Stimulated activated CD8-positive, alpha-beta memory T cell treated with anti-CD3 and anti-CD28 coated beads, Interleukin-4, amount 100 ng/mL, for 4 hours (primary cell): ENCODE measurements around the gene WEE1.
"Not testable (repeated sequence)": the region's sequence is repeated elsewhere in the genome, so short reads cannot be mapped to it uniquely, and the experiment has no call there.

Experiments used
- DNase-seq, 2 donors: peaks; one replicate each; pipeline ENCODE4 v3.0.0-alpha.2; 2020; ENCODE audit warnings: low read depth in 2 of 2, low spot score in 1 of 2

The WEE1 gene

DNA sequence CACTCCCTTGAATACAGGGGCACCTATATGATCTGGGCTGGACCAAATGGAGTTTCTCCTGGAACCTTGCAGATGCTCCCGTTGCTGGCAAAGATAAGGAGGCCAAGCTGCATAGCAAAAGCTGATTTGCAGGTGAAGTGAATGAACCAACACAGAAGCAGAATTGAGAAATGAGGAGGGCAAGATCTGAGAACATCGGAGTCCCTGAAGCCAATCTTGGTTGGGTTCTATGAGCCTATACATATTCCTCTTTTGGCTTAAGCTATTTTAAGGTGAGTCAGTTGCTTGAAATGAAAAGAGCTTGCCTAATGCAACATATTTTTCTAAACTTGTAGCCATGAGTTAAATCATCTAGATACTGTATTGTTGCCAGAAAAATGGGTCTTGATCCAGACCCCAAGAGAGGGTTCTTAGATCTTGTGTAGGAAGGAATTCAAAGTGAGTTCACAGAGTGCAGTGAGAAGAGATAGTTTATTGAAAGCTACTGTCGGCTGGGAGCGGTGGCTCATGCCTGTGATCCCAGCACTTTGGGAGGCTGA, 23.5 kb downstream of the WEE1 start:
- DNase-seq: no peak

DNA sequence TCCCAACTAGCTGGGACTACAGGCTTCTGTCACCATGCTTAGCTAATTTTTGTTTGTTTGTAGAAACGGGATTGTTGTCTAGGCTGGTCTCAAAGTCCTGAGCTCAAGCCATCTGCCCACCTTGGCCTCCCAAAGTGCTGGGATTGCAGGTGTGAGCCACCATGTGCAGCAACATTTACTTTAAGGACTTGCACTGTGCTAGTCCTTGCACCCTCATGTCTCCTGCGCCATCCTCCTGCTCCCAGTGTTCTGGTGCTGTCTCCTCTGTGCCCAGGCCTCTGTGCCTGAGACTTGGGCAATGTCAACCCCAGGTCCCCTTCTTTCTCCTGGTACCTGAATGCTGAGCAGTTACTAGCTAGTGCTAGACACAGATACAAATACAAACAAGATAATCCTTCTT, 26.7 kb downstream of the WEE1 start:
- DNase-seq: no peak

DNA sequence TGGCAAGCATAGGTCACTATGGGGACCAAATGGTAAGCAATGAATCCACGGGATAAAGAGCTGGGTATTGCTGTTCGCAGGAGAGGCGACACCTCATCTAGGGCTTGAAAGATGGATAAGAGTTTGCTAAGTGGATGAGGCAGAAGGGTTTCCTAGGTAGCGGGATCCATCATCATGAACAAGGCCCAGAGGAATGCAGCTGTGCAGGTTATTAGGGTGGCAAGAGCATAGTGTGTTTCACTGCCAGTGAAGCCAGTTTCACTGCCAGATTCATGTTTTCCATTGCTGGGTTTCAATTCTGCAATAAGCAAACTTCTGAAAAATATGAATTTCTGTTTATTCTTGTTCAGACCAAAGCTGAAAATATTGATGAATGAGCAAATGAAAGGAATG, 27.2 kb downstream of the WEE1 start:
- no peak for DNase-seq

DNA sequence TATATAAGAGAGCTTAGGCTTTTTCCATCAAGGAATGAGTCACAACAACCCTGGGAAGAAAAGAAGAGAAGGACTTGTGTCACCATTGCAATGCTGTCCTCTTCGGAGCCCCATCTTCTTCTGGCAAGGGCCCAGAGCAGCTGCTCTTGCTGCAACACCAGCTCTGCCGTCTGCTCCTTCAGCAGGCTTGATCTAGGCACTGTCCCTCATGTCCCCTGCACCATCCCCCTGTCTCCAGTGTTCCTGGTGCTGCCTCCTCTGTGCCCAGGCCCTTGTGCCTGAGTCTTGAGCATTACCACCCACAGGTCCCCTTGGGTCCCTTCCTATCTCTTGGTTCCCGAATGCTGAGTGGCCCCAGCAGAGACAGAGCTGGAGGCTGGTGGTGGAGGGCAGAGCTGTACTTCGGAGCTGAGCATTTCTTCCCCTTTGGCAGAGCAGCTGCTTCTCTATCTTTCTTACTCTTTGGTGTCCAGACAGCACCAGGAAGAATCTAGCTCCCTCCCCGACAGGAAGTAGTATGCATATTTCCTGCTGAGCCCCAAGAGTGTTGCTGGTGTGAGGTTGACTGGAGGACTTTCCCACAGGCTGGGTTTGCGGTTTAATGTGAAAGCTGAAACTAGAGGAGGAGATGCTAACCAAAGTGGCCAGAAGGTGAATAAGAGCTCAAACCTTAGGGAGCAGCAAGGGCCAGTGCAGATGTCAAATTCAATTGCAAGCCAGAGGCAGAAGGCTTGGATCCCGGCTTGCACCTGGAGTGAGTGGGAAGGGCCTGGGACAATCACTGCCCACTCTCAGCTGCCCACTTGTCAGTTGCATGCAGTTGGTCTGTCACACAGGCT, 27.8 kb downstream of the WEE1 start:
- DNase-seq: peak in 1 of 2 donors; percentile 35

DNA sequence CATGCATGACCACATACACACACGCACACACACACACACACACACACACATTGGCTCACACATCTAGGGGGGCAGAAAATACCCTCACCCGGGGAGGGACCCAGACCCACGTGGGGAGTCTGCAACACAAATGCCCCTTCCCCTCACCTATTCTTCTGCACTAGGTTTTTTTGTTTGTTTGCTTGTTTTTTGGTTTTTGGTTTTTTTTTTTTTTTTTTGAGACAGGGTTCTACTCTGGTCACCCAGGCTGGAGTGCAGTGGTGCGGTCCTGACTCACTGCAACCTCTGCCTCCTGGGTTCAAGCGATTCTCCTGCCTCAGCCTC, 28.4 kb downstream of the WEE1 start:
- no peak for DNase-seq

DNA sequence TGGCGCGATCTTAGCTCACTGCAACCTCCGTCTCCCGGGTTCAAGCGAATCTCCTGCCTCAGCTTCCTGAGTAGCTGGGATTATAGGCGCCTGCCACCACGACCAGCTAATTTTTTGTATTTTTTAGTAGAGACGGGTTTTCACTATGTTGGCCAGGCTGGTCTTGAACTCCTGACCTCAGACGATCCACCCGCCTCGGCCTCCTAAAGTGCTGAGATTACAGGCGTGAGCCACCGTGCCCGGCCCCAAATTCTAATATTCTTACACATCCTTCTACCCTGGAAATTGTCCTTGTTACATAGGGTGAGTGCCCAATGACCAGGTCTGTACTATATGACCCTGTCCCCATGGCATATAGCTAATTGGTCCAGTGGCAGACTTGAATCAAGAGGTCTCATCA, 29.7 kb downstream of the WEE1 start:
- not testable (repeated sequence) for DNase-seq

DNA sequence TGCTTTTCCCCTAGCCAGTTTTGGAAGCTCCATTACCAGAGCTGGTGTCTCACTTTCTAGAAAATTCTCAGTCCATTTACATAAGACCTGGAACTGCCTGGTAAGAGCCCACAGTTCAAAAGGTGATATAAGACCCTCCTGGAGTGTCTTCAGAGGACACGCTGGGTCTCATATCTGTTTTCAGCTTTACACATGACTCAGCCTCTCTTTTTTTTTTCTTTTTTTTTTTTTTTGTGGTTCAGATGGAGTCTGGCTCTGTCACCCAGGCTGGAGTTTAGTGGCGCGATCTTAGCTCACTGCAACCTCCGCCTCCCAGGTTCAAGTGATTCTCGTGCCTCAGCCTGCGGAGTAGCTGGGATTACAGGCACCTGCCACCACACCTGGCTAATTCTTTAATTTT, 30.7 kb downstream of the WEE1 start:
- DNase-seq: no peak

DNA sequence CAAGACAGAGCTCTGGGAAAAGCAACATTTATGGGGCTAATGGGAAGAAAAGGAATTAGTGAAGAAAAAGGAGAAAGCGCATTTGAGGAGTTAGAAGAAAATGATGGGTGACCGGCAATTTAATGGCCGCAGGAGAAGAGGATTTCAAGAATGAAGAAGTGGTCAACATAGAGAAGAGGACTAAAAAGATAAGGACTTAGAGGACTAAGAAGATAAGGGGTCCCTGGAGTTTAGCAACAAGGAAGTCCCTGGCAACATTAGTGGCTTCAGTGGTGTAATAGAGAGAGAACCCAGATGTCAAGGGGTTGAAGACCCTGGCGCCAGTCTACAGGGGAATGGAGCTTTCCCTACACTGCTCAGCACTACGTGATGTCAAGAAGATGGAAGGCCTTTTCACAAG, 32.3 kb downstream of the WEE1 start:
- no peak for DNase-seq

DNA sequence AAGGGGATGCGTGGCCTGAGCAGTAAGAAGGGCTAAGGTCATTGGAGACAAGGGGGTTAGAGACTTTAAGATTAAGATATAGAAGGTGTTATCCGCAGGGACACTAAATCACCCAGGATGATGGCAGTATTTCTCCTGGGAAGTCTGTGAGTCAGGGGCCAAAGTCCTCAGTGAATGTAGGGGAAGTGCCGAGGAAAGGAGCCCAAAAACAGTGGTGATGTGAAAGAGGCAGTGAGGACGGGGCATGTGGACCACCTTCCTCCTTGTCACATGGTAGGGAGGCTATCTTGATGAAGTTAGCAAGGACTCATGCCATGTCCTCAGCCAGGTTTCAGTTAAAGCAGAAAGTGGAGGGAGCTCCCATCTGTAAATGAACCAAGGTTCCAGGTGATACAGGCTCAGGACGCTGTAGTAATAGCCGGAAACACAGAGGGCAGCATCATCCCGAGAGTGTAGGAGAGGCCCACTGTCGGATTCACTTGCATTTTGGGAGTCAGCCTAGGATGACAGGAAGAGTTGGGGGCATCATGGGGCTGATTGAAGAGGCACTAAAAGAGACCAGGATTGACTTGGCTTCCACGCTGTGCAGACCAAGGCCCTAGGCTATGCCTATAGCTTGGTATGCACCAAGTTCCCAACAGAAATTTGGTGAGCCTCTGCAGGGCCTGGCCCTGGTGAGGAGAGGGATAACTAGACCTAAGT, 33.5 kb downstream of the WEE1 start:
- DNase-seq: no peak

DNA sequence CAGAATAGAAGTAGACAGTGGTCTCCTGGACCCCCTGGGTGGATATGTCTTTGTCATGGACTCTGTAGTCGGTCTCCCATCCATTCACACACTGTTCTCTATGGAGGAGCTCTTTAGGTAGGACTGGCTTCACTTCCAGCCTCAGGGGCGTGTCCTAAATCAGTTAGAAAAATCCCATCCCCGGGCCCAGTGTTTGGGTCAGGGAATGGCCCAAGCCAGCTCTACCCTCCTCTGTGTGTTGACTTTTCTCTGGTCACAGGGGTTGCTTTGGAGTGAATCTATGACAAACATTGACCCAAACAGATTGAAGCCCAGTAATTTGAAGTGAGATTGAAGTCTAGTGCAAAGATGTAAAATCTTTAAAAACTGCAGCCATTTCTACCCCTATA, 34.0 kb downstream of the WEE1 start:
- DNase-seq: no peak

DNA sequence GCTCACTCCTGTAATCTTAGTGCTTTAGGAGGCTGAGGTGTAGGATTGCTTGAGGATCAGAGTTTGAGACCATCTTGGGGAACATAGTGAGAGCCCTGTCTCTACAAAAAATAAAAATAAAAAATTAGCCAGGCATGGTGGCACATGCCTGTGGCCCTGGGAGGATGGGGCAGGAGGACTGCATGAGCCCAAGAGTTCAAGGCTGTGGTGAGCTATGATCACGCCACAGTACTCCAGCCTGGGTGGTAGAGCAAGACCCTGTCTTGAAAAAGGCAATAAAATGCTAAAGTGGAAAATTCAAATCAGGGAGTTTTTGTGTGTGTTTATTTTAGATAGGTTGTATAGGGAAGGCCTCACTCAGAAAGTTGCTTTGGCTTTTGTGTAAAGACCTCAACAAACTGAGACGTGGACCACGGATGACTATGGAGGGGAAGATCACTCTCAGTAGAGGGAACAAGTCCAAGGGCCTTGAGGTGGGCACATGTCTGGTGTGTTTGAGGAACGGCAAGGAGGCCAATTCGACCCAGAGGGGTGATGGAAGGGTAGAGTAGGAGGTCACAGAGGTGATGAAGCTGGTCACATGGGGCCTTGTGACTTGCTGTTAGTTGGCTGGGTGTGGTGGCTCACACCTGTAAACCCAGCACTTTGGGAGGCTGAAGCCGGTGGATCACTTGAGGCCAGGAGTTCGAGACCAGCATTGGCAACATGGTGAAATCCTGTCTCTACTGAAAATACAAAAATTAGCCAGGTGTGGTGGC, 35.7 kb downstream of the WEE1 start:
- no peak for DNase-seq

DNA sequence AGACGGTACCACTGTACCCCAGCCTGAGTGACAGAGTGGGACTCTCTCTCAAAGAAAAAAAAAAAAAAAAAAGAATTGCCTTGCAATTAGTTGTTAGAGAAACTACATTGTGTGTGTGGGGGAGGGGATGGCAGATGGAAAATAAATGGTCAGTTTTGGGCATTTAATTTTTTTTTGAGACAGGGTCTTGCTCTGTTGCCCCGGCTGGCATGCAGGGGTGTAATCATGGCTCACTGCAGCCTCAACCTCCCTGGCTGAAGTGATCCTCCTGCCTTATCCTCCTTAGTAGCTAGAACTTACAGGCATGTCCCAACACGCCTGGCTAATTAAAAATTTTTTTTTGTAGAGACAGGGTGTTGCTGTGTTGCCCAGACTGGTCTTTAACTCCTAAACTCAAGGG, 36.4 kb downstream of the WEE1 start:
- DNase-seq: no peak

DNA sequence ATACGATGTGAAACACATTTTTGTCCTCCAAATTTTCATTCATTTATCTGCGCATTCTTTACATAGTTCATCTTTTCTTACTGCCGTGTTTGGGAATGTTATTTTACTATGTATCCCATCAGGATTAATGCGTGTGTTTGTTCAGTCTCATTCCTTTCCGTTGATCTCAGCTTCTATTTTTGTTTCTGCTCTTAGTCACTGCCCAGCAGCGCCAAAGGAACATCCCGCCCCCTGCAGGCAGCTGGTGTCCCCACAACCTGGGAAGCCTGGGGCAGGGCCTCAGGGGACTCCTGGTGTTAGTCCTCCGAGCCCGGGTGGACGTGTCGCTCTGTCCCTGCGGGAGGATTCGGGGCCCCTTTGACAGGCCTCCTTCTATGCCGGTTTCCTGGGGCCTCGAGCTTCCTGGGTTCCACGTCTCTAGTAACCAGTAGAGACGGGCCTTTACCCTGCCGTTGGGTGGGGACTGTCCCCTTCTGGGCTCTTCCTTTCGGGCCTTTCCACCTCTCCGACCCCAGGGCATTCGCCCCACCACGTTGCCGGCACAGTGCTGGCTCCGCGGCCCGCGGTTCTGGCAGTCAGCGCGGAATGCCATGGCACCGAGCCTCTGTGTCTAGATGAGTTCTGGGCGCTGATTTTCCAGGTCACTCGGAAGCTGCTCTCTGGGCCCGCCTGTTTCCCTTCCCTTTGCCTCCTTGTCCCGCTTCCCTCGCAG, 39.8 kb downstream of the WEE1 start:
- peak; percentile 73 to 74 for DNase-seq

DNA sequence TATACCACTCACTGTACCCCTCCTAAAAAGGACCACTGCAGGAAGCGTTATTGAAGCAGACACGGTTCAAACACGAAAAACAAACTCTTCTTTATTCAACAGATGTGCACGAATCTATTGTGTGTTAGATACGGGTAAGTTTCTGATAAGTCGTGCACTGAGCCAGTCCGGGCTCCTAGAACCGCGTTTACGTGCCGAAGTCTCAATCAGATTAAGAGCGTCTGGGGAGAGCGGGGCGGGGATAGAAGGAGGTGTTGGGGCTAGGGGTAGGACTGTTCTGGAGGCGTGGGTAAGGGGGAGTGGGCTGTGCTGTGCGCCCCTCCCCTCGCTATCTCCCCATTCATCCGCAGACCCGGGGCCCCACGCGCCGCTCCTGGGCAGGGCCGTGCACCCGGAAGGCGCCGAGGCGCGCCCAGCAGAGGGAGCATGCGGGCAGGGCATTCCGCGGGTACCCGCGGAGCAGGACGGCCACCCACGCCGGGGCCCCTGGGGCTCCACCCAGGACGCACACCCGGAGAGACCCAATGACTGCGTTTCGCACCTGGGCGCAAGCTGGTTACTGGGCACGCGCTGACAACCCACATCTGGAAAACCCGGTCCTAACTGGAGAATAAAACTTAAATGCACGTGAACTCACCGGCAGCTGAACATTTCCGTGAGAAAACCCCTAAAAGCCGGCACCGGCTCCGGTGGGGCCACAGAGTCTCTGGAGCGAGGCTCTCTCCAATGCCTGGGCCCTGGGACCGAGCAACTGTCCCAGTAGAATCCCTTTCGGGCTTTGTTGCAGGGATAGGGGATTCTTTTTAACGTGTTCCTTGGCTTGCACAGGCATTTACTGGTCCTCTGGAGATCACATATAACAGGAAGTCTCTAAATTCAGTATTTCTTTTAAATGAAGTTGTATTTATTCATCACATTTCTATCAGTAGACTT, 40.6 kb downstream of the WEE1 start:
- peak; percentile 76 to 84 for DNase-seq

DNA sequence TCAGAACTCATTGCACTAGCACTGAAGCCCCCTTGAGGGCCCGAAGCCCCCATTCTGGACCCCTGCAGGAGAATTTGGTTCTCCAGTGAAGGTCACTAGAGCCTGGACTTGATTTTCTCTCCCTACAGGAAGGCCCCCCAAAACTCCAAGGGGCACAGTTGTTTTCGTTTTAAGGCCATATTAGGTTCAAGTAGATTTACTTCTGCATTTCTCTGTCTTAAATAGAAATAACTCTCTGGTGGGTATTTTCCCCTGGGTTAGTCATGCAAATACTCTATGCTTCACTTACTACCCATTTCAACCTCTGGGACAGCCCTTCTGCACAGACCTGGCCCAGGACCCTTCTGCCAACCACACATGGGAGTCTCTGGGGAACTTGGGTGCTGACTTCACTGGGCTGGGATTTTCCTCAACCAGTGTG, 41.6 kb downstream of the WEE1 start:
- DNase-seq: no peak

DNA sequence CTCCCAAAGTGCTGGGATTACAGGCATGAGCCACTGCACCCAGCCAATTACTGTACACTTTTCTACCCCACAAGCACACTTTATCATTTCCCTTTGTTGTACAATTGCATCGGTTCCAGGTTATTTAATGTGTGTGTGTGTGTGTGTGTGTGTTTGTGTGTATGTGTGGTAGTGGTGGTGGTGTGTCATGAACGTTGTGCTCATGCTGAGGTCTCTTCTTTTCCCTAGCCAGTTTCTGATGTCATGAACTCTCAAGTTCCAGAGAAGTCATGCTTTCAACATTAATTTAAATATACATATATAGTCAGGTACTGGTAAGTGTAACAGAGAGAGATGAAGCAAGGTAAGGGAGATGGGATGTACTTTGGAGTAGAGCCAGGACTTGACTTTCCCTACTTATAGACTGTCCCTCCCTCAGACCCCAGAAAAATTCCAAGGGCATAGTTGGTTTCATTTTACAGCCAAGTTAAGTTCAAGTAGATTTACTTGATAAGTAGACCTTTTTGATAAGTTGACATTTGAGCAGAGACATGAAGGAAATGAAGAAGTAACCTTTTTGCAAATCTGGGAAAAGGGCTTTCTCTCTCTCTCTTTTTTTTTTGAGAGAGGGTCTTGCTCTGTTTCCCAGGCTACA, 42.7 kb downstream of the WEE1 start:
- no peak for DNase-seq

DNA sequence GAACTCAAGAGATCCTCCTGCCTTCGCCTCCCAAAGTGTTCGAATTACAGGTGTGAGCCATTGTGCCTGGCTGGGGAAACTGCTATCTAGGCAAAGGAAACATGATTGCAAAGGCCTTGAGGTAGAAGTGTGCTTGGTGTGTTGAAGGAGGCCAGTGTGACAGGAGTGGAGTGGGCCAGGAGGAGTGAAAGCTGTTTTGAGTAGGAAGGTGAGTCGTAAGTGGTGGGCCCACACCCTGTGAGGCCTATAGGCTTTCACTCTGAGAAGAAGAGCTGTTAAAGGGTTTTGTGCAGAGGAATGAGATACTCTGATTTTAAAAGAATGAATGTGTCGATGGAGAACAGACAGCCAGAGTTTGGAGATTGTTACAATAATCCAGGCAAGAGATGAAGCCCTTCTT, 43.4 kb downstream of the WEE1 start:
- DNase-seq: no peak

DNA sequence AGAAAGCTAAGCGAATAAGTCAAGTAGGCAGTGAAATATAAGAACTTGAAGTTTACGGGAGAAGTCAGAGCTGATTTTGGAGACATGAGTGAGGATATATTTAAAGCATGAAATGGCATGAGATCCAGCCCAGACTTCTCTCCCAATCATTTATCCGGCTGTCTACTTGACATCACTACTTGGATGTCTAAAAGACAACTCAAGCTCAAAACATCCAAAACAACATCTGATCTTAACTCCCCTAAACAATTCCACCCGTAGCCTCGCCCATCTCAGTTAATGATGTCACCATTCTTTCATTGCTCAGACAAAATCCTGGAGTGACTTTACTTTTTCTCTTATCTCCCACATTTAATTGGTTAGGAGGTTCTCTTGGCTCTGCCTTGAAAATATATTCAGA, 44.5 kb downstream of the WEE1 start:
- DNase-seq: no peak

DNA sequence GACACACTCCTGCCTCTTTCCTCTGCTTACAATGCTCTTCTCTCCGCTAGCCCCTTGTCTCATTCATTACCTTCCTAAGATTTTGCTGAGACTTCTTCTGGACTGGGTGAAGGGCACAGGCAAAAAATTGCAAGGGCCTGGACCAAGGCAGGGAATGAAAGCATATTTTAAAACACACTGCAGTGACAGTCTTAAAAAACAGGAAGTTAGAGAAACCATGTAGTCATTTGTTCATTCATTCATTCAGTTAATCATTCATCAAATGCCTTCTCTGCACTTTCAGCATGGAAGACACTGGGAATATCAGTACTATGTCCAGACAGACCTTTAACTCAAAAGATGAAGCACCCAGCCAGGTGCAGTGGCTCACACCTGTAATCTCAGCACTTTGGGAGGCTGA, 45.5 kb downstream of the WEE1 start:
- DNase-seq: no peak

DNA sequence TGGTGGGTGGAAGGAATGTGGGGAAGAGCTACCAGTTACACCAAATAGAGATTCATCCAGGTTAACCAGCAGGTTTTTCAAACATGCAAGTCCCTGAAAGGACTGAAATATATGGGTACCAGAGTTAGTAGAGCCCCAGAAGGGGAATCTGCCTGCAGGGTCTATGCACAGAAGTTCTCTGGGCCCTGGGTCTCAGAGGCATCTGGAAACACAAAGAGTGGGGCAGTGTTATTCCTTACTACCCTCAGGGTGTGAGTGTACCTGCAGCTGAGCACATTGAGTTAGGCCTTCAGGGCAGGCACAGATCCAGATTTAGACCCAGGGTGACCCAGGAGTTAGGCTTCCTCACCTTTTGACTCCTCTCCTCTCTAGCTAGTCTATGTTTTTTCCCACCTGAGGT, 46.5 kb downstream of the WEE1 start:
- DNase-seq: no peak
